Right lobe of liver (tissue), 4 donors: ENCODE measurements around the gene FRMPD4.

Experiments
- POLR2A ChIP-seq: fragments of 450-650 bp; IDR thresholded peaks from one replicate; pipeline ENCODE4 v1.6.1; 2017; ENCODE audit warnings: antibody characterized with exemption, mild to moderate bottlenecking
- TF ChIP-seq, protein P1 (sequence below), 4 donors: fragments of 200-600 bp in 3 of 4; fragments of 450-650 bp in 1 of 4; IDR thresholded peaks; one replicate each; pipeline versions ENCODE4 v1.5.1 to v1.8.0; 2016 to 2022; ENCODE audit warnings: antibody characterized with exemption in 4 of 4, mild to moderate bottlenecking in 2 of 4
- donor health status: DM: no; HTN: no; CAD: no.
- donor health status: DM: no; HTN: no; CAD: no.
- donor health status: DM: no; HTN: yes; CAD: no.

DNA sequence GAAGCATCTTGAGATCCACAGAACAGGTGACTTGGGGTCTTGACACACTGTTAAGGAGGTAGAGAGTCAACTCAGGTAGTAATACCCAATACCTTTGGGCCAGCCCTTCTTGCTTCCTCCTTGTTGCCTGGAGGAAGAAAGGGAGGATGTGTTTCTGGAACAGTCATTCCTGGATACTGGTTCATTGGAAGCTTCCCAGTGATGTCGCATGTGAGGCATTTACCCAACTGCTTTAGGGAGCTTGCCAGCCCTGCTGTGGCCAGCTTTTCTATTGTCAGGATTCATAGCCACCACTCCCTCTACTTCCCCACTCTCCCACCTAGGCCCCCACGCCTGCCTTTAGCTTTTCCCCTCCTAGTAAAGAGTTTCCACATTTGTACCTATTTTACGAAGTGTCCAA is 342.7 kb downstream of the FRMPD4 start:
- TF ChIP-seq POLR2A = no peak
- TF ChIP-seq, protein P1, sequence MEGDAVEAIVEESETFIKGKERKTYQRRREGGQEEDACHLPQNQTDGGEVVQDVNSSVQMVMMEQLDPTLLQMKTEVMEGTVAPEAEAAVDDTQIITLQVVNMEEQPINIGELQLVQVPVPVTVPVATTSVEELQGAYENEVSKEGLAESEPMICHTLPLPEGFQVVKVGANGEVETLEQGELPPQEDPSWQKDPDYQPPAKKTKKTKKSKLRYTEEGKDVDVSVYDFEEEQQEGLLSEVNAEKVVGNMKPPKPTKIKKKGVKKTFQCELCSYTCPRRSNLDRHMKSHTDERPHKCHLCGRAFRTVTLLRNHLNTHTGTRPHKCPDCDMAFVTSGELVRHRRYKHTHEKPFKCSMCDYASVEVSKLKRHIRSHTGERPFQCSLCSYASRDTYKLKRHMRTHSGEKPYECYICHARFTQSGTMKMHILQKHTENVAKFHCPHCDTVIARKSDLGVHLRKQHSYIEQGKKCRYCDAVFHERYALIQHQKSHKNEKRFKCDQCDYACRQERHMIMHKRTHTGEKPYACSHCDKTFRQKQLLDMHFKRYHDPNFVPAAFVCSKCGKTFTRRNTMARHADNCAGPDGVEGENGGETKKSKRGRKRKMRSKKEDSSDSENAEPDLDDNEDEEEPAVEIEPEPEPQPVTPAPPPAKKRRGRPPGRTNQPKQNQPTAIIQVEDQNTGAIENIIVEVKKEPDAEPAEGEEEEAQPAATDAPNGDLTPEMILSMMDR (IDR thresholded peaks at IDR 0.05) = no peak
